ENCODE results near the gene RNASEL.

- TF ChIP-seq POLR2AphosphoS5 (IDR thresholded peaks at IDR 0.05; ENCODE audit: low read depth, low read length) (no peak), REST (IDR thresholded peaks at IDR 0.05; ENCODE audit: insufficient read depth in 1 of 2, low read depth in 2 of 2, low read length in 2 of 2) (no peak)
These were observed 7.9 kb upstream of the RNASEL start for GRCh38 chr1:182596934-182597333.
